Neural progenitor cell (in vitro differentiated cells): ENCODE data around the gene DOCK7.

ENCODE experiments used
- EZH2 ChIP-seq: fragments of 200-600 bp; sonication (generic); IDR thresholded peaks from 2 replicates; pipeline ENCODE4 v1.6.1; 2017; ENCODE audit warnings: antibody characterized with exemption, mild to moderate bottlenecking, moderate library complexity
- EZH2phosphoT487 ChIP-seq: fragments of 200-600 bp; sonication (generic); IDR thresholded peaks from 2 replicates; pipeline ENCODE4 v1.6.1; 2017; ENCODE audit warnings: antibody characterized with exemption
- TF ChIP-seq, protein P1 (sequence below): fragments of 200-600 bp; sonication (generic); IDR thresholded peaks from 2 replicates; pipeline ENCODE4 v1.5.1; 2017; ENCODE audit warnings: antibody characterized with exemption, mild to moderate bottlenecking

DNA sequence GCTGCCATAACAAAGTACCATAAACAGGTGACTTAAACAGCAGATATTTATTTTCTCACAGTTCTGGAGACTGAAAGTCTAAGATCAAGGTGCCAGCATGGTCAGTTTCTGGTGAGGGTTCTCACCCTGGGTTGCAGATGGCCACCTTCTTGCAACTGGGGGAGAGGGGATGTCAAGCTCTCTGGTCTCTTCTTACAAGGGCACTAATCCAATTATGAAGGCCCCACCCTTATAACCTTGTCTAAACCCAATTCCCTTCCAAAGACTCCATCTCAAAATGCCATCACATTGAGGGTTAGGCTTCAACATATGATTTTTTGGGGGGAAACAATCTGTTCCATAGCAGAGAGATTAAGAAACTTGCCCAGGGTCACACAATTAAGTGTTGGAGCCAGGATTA lies 115.7 kb downstream of the DOCK7 start:
- TF ChIP-seq, protein P1, sequence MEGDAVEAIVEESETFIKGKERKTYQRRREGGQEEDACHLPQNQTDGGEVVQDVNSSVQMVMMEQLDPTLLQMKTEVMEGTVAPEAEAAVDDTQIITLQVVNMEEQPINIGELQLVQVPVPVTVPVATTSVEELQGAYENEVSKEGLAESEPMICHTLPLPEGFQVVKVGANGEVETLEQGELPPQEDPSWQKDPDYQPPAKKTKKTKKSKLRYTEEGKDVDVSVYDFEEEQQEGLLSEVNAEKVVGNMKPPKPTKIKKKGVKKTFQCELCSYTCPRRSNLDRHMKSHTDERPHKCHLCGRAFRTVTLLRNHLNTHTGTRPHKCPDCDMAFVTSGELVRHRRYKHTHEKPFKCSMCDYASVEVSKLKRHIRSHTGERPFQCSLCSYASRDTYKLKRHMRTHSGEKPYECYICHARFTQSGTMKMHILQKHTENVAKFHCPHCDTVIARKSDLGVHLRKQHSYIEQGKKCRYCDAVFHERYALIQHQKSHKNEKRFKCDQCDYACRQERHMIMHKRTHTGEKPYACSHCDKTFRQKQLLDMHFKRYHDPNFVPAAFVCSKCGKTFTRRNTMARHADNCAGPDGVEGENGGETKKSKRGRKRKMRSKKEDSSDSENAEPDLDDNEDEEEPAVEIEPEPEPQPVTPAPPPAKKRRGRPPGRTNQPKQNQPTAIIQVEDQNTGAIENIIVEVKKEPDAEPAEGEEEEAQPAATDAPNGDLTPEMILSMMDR, result no peak
- no peak for TF ChIP-seq EZH2
- no peak for TF ChIP-seq EZH2phosphoT487
